WTC11 (cell line): ENCODE data around the gene LSM7. TPM values are rescaled to one million over a fixed set of nuclear protein-coding genes. Genes with fewer than 3 reads are reported as not detected.

Experiments
- ATAC-seq: fragments of 200-7000 bp; cut with Tn5 transposase; 2 replicates; pipeline ENCODE4 v1.10.0; 2021; ENCODE audit warnings: mild to moderate bottlenecking, moderate library complexity
- CTCF ChIA-PET: fragments of 300-600 bp; sonication (Branson Sonifier 250); formaldehyde crosslinking; loops from one replicate; lab custom pipeline; 2021; ENCODE audit warnings: antibody characterized with exemption; lab: Charles Lee
- POLR2A ChIA-PET: fragments of 350-600 bp; sonication (Branson Sonifier 250); formaldehyde crosslinking; loops from one replicate; lab custom pipeline; 2021; ENCODE audit warnings: antibody characterized with exemption; lab: Charles Lee
- DNase-seq: peaks from one replicate; pipeline ENCODE4 v3.0.0; 2021; ENCODE audit warnings: low spot score
- H3K27ac Mint-ChIP-seq: 2 replicates; pipeline ENCODE4 v1.8.0; 2021; ENCODE audit warnings: mixed read lengths
- H3K27me3 Mint-ChIP-seq: 2 replicates; pipeline ENCODE4 v1.8.0; 2021; ENCODE audit warnings: low read depth, mild to moderate bottlenecking, moderate library complexity, mixed read lengths
- H3K36me3 Mint-ChIP-seq: 2 replicates; pipeline ENCODE4 v1.8.0; 2021; ENCODE audit warnings: mixed read lengths
- H3K4me1 Mint-ChIP-seq: 2 replicates; pipeline ENCODE4 v1.8.0; 2022; ENCODE audit warnings: mixed read lengths
- H3K4me3 Mint-ChIP-seq: 2 replicates; pipeline ENCODE4 v1.8.0; 2021; ENCODE audit warnings: mild to moderate bottlenecking, moderate library complexity, mixed read lengths
- H3K9me3 Mint-ChIP-seq: 2 replicates; pipeline ENCODE4 v1.8.0; 2021; ENCODE audit warnings: mixed read lengths
- CREM ChIP-seq: sonication (generic); formaldehyde crosslinking; IDR thresholded peaks from 2 replicates; pipeline ENCODE4 v1.8.1; 2022; ENCODE audit warnings: mild to moderate bottlenecking, missing genetic modification reagents, moderate library complexity
- ETV6 ChIP-seq: sonication (generic); formaldehyde crosslinking; IDR thresholded peaks from 2 replicates; pipeline ENCODE4 v1.8.1; 2022; ENCODE audit warnings: mild to moderate bottlenecking, missing genetic modification reagents
- FOXP1 ChIP-seq: sonication (generic); formaldehyde crosslinking; IDR thresholded peaks from 2 replicates; pipeline ENCODE4 v1.8.0; 2022; ENCODE audit warnings: missing genetic modification reagents, mild to moderate bottlenecking, moderate library complexity, borderline replicate concordance
- JUN ChIP-seq: sonication (generic); formaldehyde crosslinking; IDR thresholded peaks from 2 replicates; pipeline ENCODE4 v1.8.0; 2023; ENCODE audit warnings: mild to moderate bottlenecking, missing genetic modification reagents
- KAT7 ChIP-seq: sonication (generic); formaldehyde crosslinking; IDR thresholded peaks from 2 replicates; pipeline ENCODE4 v1.8.1; 2023; ENCODE audit warnings: missing genetic modification reagents, mild to moderate bottlenecking, borderline replicate concordance
- MXD4 ChIP-seq: fragments of 250-450 bp; sonication (Bioruptor Pico); IDR thresholded peaks from 2 replicates; pipeline ENCODE4 v1.8.0; 2021; ENCODE audit warnings: mild to moderate bottlenecking, moderate library complexity, borderline replicate concordance
- NFATC4 ChIP-seq: fragments of 250-450 bp; sonication (Bioruptor Pico); IDR thresholded peaks from 2 replicates; pipeline ENCODE4 v1.9.0; 2021; ENCODE audit warnings: mild to moderate bottlenecking
- RELA ChIP-seq: sonication (generic); formaldehyde crosslinking; IDR thresholded peaks from 2 replicates; pipeline ENCODE4 v1.8.1; 2022; ENCODE audit warnings: missing genetic modification reagents, mild to moderate bottlenecking, borderline replicate concordance
- SOX15 ChIP-seq: fragments of 250-450 bp; sonication (Bioruptor Pico); IDR thresholded peaks from 2 replicates; pipeline ENCODE4 v1.9.0; 2021; ENCODE audit warnings: mild to moderate bottlenecking
- SP1 ChIP-seq: sonication (generic); formaldehyde crosslinking; conservative IDR thresholded peaks from 2 replicates; pipeline ENCODE4 v1.8.1; 2022; ENCODE audit warnings: missing genetic modification reagents
- ZNF232 ChIP-seq: sonication (generic); formaldehyde crosslinking; IDR thresholded peaks from 2 replicates; pipeline ENCODE4 v1.8.0; 2022; ENCODE audit warnings: mild to moderate bottlenecking, missing genetic modification reagents
- ZNF423 ChIP-seq: fragments of 250-450 bp; sonication (Bioruptor Pico); IDR thresholded peaks from 2 replicates; pipeline ENCODE4 v2.1.2; 2022; ENCODE audit warnings: mild to moderate bottlenecking, moderate library complexity
- total RNA-seq: library from RNA; stranded (reverse); gene quantifications from 3 replicates; pipeline ENCODE4 v1.2.3, GENCODE V29; 2021
- TF ChIP-seq, protein P1 (sequence below): sonication (generic); formaldehyde crosslinking; conservative IDR thresholded peaks from 2 replicates; pipeline ENCODE4 v1.8.1; 2022; ENCODE audit warnings: mild to moderate bottlenecking, missing genetic modification reagents
- TF ChIP-seq, protein P2 (sequence below): fragments of 250-450 bp; sonication (Bioruptor Pico); conservative IDR thresholded peaks from 2 replicates; pipeline ENCODE4 v1.9.0; 2021; ENCODE audit warnings: mild to moderate bottlenecking
- TF ChIP-seq, protein P3 (sequence below): sonication (generic); formaldehyde crosslinking; IDR thresholded peaks from 2 replicates; pipeline ENCODE4 v1.8.0; 2022; ENCODE audit warnings: missing genetic modification reagents
- TF ChIP-seq, protein P4 (sequence below): sonication (generic); formaldehyde crosslinking; IDR thresholded peaks from 2 replicates; pipeline ENCODE4 v1.8.0; 2023; ENCODE audit warnings: mild to moderate bottlenecking, missing genetic modification reagents
- TF ChIP-seq, protein P5 (sequence below): fragments of 250-450 bp; sonication (Bioruptor Pico); IDR thresholded peaks from 2 replicates; pipeline ENCODE4 v1.9.0; 2021; ENCODE audit warnings: mild to moderate bottlenecking, borderline replicate concordance

Gene LSM7
- total RNA-seq, 1 experiment from 2014 or later: 245 TPM

DNA sequence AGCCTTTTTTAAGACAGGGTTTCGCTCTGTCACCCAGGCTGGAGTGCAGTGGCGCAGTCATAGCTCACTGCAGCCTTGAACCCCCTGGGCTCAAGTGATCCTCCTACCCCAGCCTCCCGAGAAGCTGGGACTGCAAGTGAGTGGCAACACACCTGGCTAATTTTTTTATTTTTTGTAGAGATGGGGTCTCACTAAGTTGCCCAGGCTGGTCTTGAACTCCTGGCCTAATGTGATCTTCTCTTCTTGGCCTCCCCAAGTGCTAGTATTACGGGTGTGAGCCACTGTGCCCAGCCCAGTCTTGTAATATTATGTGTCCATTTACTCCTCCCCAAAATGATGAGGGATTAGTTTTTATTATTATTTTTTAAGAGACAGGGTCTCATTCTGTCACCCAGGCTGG, 17.3 kb downstream of the LSM7 start:
- POLR2A ChIA-PET: no interaction called here
- Mint-ChIP-seq H3K27me3 (peaks cover 24% of the 10 kb centered on the region), H3K4me3 (no peak overlapping the region), H3K27ac (no peak overlapping the region), H3K4me1 (peaks cover 4% of the 10 kb centered on the region; the same call in 1 of the 2 replicates), H3K9me3 (peaks cover 9% of the 10 kb centered on the region), H3K36me3 (peaks cover 5% of the 10 kb centered on the region)
- no peak for ATAC-seq
- TF ChIP-seq RELA (CRISPR knock-in tag) (no peak), ZNF232 (CRISPR knock-in tag) (no peak), JUN (CRISPR knock-in tag) (no peak), FOXP1 (CRISPR knock-in tag) (no peak), SOX15 (no peak), SP1 (CRISPR knock-in tag) (no peak), MXD4 (CRISPR knock-in tag) (no peak)
- TF ChIP-seq, protein P1, sequence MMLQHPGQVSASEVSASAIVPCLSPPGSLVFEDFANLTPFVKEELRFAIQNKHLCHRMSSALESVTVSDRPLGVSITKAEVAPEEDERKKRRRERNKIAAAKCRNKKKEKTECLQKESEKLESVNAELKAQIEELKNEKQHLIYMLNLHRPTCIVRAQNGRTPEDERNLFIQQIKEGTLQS (CRISPR knock-in tag): no peak
- TF ChIP-seq, protein P2, sequence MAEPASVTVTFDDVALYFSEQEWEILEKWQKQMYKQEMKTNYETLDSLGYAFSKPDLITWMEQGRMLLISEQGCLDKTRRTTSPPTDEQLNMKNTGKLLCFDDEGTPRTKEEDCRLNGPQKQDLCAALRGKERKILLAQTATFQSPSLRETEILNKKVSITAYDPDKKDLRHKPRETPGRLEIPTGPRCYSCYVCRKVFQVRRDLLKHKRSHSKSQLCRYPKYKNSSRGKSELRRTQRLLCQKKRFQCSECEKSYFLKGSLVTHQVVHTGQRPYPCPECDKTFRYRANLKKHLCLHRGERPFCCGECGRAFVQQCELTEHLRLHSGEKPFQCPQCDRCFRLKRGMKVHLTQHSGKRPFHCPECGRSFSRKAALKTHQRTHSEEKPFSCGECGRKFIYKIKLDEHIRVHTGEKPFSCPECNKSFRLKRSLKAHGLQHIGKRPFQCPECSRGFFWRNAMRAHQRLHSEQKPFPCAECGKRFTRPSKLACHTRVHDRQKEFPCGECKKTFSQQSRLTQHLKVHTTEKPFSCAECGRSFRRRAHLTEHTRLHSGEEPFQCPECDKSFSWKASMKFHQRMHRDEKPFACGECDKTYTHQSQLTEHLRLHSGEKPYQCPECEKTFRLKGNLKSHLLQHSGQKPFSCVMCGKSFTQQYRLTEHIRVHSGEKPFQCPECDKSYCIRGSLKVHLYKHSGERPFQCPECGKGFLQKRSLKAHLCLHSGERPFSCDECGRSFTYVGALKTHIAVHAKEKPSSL (CRISPR knock-in tag): no peak
- TF ChIP-seq, protein P3, sequence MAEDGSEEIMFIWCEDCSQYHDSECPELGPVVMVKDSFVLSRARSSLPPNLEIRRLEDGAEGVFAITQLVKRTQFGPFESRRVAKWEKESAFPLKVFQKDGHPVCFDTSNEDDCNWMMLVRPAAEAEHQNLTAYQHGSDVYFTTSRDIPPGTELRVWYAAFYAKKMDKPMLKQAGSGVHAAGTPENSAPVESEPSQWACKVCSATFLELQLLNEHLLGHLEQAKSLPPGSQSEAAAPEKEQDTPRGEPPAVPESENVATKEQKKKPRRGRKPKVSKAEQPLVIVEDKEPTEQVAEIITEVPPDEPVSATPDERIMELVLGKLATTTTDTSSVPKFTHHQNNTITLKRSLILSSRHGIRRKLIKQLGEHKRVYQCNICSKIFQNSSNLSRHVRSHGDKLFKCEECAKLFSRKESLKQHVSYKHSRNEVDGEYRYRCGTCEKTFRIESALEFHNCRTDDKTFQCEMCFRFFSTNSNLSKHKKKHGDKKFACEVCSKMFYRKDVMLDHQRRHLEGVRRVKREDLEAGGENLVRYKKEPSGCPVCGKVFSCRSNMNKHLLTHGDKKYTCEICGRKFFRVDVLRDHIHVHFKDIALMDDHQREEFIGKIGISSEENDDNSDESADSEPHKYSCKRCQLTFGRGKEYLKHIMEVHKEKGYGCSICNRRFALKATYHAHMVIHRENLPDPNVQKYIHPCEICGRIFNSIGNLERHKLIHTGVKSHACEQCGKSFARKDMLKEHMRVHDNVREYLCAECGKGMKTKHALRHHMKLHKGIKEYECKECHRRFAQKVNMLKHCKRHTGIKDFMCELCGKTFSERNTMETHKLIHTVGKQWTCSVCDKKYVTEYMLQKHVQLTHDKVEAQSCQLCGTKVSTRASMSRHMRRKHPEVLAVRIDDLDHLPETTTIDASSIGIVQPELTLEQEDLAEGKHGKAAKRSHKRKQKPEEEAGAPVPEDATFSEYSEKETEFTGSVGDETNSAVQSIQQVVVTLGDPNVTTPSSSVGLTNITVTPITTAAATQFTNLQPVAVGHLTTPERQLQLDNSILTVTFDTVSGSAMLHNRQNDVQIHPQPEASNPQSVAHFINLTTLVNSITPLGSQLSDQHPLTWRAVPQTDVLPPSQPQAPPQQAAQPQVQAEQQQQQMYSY (CRISPR knock-in tag): no peak
- CTCF ChIA-PET: interaction anchor here (1.1 to 1.2 kb wide), 2 partner anchors 37 to 414 kb away, joined by 3 to 6 read pairs; no protein-coding TSS in a partner anchor
- DNase-seq: no peak

DNA sequence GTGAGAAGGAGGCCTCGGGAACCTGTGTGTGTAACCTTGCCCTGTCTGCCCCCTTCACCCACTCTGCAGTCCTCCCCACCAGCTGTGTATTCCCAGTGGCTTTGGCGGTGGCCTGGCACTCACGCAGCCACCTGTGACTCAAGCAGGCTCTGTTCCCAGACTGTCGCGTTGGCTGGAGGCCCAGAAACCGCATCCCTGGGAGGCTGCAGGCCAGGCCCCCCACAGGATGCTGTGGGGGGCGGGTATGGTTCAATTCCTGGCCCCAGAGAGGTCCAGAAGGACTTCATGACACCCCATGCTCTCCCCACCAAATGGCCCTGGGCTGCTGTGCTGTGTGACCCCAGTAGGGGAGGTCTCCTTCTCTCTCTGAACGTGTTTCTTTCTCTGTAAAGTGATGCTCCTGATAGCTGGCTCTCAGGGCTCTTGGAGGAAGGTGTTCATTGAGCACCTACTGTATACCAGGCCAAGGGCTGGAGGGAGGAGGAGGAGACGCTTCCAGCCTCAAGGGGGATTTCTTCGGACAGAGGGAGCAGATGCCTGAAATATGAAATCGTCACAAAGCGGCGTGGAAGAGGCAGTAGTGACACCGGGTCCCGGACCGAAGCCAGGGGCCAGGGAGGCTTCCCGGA, 18.5 kb downstream of the LSM7 start:
- no peak for ATAC-seq
- no peak for TF ChIP-seq KAT7
- no peak for TF ChIP-seq NFATC4 (CRISPR knock-in tag)
- Mint-ChIP-seq H3K27me3 (peaks cover 18% of the 10 kb centered on the region), H3K36me3 (peaks cover under 1% of the 10 kb centered on the region; the same call in 1 of the 2 replicates), H3K4me3 (no peak overlapping the region), H3K4me1 (peaks cover 4% of the 10 kb centered on the region; the same call in 1 of the 2 replicates), H3K9me3 (peaks cover 2% of the 10 kb centered on the region), H3K27ac (no peak overlapping the region)
- CTCF ChIA-PET: interaction anchor here (0.6 to 1.7 kb wide), 4 partner anchors 13 to 295 kb away, joined by 3 to 8 read pairs (median 4); partner anchors contain the start of gene BTBD2
- POLR2A ChIA-PET: interaction anchor here (0.7 kb wide), 1 partner anchor 40 kb away, joined by 11 read pairs; no protein-coding TSS in a partner anchor
- DNase-seq: no peak

DNA sequence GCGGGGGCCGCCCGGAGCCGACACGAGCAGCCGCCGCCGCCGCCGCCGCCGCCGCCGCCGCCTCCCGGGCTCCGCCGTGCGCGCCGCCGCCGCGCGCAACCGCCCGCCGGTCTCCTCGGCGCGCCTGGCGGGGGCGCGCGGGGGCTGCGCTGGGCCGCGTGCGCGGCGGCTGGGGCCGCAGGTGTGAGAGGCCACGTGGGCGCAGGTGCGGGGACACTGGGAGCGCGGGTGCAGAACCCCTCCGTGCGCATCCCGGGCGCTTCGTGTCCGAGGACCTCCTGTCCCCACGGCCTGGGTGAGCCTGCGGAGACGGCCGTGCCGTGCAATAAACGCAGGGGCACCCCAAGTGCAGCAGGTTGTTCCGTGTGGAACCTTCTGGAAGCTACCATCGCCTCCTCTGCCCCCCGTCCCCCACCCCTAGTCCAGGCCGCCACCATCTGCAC, 20.3 kb downstream of the LSM7 start, which contains the start of gene LINGO3:
LINGO3 (minus strand) TSS at position 41 of the 443 bp plus-strand sequence. CDS start 16,378 bp downstream, outside the sequence.
- H3K36me3 Mint-ChIP-seq: no peaks in the 10 kb centered on the region
- POLR2A ChIA-PET: no interaction called here
- no peak within 1 kb of the TSS for H3K27ac Mint-ChIP-seq
- CTCF ChIA-PET: interaction anchor here (0.5 to 1.7 kb wide), 5 partner anchors 8 to 1832 kb away, joined by 3 to 8 read pairs (median 5); no protein-coding TSS in a partner anchor
- H3K9me3 Mint-ChIP-seq: no peaks in the 10 kb centered on the region
- DNase-seq (no peak), ATAC-seq (no peak)
- H3K4me3 Mint-ChIP-seq: peak within 1 kb of the TSS; percentile 53
- H3K4me1 Mint-ChIP-seq: peaks cover 5% of the 10 kb centered on the region
- peaks cover 17% of the 10 kb centered on the region for H3K27me3 Mint-ChIP-seq
- TF ChIP-seq, protein P4, sequence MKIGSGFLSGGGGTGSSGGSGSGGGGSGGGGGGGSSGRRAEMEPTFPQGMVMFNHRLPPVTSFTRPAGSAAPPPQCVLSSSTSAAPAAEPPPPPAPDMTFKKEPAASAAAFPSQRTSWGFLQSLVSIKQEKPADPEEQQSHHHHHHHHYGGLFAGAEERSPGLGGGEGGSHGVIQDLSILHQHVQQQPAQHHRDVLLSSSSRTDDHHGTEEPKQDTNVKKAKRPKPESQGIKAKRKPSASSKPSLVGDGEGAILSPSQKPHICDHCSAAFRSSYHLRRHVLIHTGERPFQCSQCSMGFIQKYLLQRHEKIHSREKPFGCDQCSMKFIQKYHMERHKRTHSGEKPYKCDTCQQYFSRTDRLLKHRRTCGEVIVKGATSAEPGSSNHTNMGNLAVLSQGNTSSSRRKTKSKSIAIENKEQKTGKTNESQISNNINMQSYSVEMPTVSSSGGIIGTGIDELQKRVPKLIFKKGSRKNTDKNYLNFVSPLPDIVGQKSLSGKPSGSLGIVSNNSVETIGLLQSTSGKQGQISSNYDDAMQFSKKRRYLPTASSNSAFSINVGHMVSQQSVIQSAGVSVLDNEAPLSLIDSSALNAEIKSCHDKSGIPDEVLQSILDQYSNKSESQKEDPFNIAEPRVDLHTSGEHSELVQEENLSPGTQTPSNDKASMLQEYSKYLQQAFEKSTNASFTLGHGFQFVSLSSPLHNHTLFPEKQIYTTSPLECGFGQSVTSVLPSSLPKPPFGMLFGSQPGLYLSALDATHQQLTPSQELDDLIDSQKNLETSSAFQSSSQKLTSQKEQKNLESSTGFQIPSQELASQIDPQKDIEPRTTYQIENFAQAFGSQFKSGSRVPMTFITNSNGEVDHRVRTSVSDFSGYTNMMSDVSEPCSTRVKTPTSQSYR (CRISPR knock-in tag): no peak
- TF ChIP-seq KAT7: no peak
- no peak for TF ChIP-seq MXD4 (CRISPR knock-in tag)
- no peak for TF ChIP-seq CREM
- no peak for TF ChIP-seq ZNF423 (CRISPR knock-in tag)
- TF ChIP-seq, protein P5, sequence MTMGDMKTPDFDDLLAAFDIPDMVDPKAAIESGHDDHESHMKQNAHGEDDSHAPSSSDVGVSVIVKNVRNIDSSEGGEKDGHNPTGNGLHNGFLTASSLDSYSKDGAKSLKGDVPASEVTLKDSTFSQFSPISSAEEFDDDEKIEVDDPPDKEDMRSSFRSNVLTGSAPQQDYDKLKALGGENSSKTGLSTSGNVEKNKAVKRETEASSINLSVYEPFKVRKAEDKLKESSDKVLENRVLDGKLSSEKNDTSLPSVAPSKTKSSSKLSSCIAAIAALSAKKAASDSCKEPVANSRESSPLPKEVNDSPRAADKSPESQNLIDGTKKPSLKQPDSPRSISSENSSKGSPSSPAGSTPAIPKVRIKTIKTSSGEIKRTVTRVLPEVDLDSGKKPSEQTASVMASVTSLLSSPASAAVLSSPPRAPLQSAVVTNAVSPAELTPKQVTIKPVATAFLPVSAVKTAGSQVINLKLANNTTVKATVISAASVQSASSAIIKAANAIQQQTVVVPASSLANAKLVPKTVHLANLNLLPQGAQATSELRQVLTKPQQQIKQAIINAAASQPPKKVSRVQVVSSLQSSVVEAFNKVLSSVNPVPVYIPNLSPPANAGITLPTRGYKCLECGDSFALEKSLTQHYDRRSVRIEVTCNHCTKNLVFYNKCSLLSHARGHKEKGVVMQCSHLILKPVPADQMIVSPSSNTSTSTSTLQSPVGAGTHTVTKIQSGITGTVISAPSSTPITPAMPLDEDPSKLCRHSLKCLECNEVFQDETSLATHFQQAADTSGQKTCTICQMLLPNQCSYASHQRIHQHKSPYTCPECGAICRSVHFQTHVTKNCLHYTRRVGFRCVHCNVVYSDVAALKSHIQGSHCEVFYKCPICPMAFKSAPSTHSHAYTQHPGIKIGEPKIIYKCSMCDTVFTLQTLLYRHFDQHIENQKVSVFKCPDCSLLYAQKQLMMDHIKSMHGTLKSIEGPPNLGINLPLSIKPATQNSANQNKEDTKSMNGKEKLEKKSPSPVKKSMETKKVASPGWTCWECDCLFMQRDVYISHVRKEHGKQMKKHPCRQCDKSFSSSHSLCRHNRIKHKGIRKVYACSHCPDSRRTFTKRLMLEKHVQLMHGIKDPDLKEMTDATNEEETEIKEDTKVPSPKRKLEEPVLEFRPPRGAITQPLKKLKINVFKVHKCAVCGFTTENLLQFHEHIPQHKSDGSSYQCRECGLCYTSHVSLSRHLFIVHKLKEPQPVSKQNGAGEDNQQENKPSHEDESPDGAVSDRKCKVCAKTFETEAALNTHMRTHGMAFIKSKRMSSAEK (CRISPR knock-in tag): no peak
- peak; percentile 74 for TF ChIP-seq ETV6 (CRISPR knock-in tag)
